Measurements from ENCODE around the gene LYL1. TPM values are rescaled to one million over a fixed set of nuclear protein-coding genes. Genes with fewer than 3 reads are reported as not detected.

Gene LYL1
- total and polyA plus RNA-seq, 9 of the 15 experiments (the other 6 are each of a cell fraction or from before 2014, with no cell fraction given) = 1.3 to 266 (median 34.0) TPM

DNA sequence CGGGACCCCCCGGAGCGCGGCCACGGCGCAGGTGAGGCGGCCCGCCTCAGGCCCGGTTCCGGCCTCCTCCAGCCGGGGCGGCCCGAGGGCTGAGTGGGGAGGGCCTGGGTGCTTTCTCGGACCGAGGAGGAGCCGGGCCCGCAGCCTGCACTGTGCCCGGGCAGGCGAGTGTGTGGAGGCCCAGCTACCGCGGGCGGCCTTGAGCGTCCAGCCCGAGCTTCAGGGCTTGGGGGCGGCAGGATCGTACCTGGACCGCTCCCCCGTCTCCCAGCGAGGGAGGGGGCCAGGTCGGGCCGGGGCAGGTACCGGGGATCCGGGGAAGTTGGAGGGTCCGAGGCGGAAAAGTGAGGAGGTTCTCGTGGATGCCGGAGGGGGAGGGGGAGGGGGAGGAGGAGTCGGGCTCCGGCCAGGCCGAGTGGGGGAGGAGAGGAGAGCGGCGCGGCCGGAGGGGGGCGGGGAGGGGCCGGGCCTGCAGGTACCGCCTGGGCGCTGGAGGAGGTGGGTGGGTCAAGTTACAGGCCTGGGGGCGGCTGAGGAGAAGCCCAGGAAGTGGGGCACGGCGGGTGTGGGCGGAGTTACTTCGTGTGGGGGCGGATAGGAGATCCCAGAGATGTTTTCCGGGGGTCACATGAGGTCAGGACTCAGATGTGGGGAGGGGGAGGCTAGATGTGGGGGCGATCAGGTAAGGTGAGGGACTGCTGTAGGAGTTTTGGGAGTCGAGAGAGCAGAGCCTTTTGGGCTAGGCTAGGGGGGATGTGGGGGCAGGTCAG, 16.0 kb upstream of the LYL1 start (continued):
- TF ChIP-seq, protein P1, sequence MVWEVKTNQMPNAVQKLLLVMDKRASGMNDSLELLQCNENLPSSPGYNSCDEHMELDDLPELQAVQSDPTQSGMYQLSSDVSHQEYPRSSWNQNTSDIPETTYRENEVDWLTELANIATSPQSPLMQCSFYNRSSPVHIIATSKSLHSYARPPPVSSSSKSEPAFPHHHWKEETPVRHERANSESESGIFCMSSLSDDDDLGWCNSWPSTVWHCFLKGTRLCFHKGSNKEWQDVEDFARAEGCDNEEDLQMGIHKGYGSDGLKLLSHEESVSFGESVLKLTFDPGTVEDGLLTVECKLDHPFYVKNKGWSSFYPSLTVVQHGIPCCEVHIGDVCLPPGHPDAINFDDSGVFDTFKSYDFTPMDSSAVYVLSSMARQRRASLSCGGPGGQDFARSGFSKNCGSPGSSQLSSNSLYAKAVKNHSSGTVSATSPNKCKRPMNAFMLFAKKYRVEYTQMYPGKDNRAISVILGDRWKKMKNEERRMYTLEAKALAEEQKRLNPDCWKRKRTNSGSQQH (CRISPR knock-in tag; IDR thresholded peaks at IDR 0.05) = peak; percentile 32; the same call in 1 of the 2 replicates
- no peak for TF ChIP-seq CBX1 (IDR thresholded peaks at IDR 0.05; ENCODE audit: low read depth)
- peak; percentile 20 for TF ChIP-seq NEUROD1 (IDR thresholded peaks at IDR 0.05; ENCODE audit: borderline replicate concordance, low read depth, low read length, partially characterized antibody)
- TF ChIP-seq, protein P2, sequence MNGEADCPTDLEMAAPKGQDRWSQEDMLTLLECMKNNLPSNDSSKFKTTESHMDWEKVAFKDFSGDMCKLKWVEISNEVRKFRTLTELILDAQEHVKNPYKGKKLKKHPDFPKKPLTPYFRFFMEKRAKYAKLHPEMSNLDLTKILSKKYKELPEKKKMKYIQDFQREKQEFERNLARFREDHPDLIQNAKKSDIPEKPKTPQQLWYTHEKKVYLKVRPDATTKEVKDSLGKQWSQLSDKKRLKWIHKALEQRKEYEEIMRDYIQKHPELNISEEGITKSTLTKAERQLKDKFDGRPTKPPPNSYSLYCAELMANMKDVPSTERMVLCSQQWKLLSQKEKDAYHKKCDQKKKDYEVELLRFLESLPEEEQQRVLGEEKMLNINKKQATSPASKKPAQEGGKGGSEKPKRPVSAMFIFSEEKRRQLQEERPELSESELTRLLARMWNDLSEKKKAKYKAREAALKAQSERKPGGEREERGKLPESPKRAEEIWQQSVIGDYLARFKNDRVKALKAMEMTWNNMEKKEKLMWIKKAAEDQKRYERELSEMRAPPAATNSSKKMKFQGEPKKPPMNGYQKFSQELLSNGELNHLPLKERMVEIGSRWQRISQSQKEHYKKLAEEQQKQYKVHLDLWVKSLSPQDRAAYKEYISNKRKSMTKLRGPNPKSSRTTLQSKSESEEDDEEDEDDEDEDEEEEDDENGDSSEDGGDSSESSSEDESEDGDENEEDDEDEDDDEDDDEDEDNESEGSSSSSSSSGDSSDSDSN (IDR thresholded peaks at IDR 0.05; ENCODE audit: borderline replicate concordance in 1 of 2, low read depth in 2 of 2, low read length in 2 of 2) = 0 out of 4 replicates have a peak, but pooled peaks of 1 of the 2 experiments have one; percentile 37
- no peak; the same call in 1 of the 2 replicates for TF ChIP-seq SPI1 (IDR thresholded peaks at IDR 0.05; ENCODE audit: borderline replicate concordance, low read depth, low read length)
- TF ChIP-seq ARID1B (IDR thresholded peaks at IDR 0.05) = peak; percentile 65
- TF ChIP-seq TGIF2 (CRISPR knock-in tag; IDR thresholded peaks at IDR 0.05) = peak; percentile 56; the same call in 1 of the 2 replicates
- no peak for TF ChIP-seq CLOCK (CRISPR knock-in tag; IDR thresholded peaks at IDR 0.05; ENCODE audit: borderline replicate concordance)
- TF ChIP-seq, protein P3, sequence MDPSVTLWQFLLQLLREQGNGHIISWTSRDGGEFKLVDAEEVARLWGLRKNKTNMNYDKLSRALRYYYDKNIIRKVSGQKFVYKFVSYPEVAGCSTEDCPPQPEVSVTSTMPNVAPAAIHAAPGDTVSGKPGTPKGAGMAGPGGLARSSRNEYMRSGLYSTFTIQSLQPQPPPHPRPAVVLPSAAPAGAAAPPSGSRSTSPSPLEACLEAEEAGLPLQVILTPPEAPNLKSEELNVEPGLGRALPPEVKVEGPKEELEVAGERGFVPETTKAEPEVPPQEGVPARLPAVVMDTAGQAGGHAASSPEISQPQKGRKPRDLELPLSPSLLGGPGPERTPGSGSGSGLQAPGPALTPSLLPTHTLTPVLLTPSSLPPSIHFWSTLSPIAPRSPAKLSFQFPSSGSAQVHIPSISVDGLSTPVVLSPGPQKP (CRISPR knock-in tag; IDR thresholded peaks at IDR 0.05) = no peak
- TF ChIP-seq RBFOX2 (IDR thresholded peaks at IDR 0.05; ENCODE audit: low read depth, low read length) = peak; percentile 74
- TF ChIP-seq ZNF696 (CRISPR knock-in tag; conservative IDR thresholded peaks at IDR 0.05) = no peak

Data from K562 (cell line).